ENCODE data around the gene SLC37A1. TPM values are rescaled to one million over a fixed set of nuclear protein-coding genes. Genes with fewer than 3 reads are reported as not detected.

Gene SLC37A1
- total and polyA plus RNA-seq, 9 of the 15 experiments (the other 6 are each of a cell fraction or from before 2014, with no cell fraction given), result 0.06 to 3.4 (median 0.40) TPM

DNA sequence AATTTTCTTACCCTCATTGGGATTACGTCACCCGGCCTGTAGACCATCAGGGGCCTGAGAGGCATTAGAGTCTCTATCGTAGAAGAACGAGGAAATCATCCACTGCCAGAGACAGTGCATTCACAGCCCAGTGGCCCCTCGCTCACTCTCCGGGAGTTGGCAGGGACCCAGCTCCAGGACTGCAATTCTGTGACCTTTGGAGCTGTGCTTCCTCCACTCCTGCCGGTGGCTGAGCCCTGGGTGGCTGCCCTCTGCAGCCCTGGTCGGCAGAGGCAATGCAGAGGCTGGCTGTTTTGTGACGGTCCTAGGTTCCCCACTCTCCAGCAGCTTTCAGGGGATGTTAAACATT, 12.7 kb downstream of the SLC37A1 start (continued):
- TF ChIP-seq TRIM25 (IDR thresholded peaks at IDR 0.05; ENCODE audit: borderline replicate concordance) (no peak), THRAP3 (IDR thresholded peaks at IDR 0.05; ENCODE audit: borderline replicate concordance) (no peak), BMI1 (IDR thresholded peaks at IDR 0.05; ENCODE audit: low read length) (no peak), BDP1 (IDR thresholded peaks at IDR 0.05; ENCODE audit: insufficient read depth, insufficient read length) (no peak), TFE3 (CRISPR knock-in tag; IDR thresholded peaks at IDR 0.05) (no peak), ZNF507 (tag; conservative IDR thresholded peaks at IDR 0.05) (no peak)

- Histone ChIP-seq H2AFZ (ENCODE audit: low read depth, low read length) (no peak overlapping the region), H4K20me1 (replicated peaks; ENCODE audit: control insufficient read depth, insufficient read depth, low read length) (no peaks in the 10 kb centered on the region), H3K9me1 (ENCODE audit: control insufficient read depth, insufficient read depth, low read length) (no peaks in the 10 kb centered on the region), H3K4me1 (replicated peaks in 1 of 2; ENCODE audit: control insufficient read depth in 2 of 2, insufficient read depth in 2 of 2, low read length in 2 of 2) (peaks cover 0 to 8% of the 10 kb centered on the region in 2 experiments; a peak in 2 of 5 replicates), H3K9me3 (replicated peaks; ENCODE audit: control insufficient read depth, insufficient read depth, low read depth, low read length) (no peaks in the 10 kb centered on the region), H3K4me3 (no peak overlapping the region), H3K79me2 (ENCODE audit: control insufficient read depth, insufficient read depth, low read length) (no peaks in the 10 kb centered on the region), H3K9ac (ENCODE audit: insufficient read depth in 1 of 2, low read depth in 2 of 2, low read length in 2 of 2) (no peak overlapping the region), H3K36me3 (ENCODE audit: control insufficient read depth, insufficient read depth, low read length) (no peaks in the 10 kb centered on the region), H3K27me3 (ENCODE audit: control insufficient read depth in 2 of 2, insufficient read depth in 2 of 2, low read length in 2 of 2) (peaks cover 56 to 76% of the 10 kb centered on the region in 2 experiments), H3K4me2 (ENCODE audit: insufficient read depth, low read length) (no peak overlapping the region), H3K27ac (ENCODE audit: extremely low read depth, low read depth, low read length) (no peak overlapping the region)
- intact Hi-C loops (cut with micrococcal nuclease) (loop anchor here (10.0 kb wide), 1 partner anchor 48 kb away; no protein-coding TSS in a partner anchor), in situ Hi-C loops (cut with MboI) (loop anchor here (5.0 kb wide), 1 partner anchor 60 kb away; no protein-coding TSS in a partner anchor)
- FAIRE-seq, result no peak
- no TSS peak for BruUV-seq (replicated peaks)
- POLR2A ChIA-PET, result interaction anchor here (0.5 to 1.5 kb wide), 5 partner anchors 9 to 123 kb away, joined by 3 to 11 read pairs (median 3); no protein-coding TSS in a partner anchor
- DNase-seq (ENCODE audit: extremely low read depth in 1 of 4, low spot score in 3 of 4), result no peak
- 10% methylated on average over 8 of the region's 8 CpGs for WGBS (ENCODE audit: insufficient coverage, low coverage, missing lambda C conversion rate)
- ATAC-seq, result no peak
- TF ChIP-seq, protein P1, sequence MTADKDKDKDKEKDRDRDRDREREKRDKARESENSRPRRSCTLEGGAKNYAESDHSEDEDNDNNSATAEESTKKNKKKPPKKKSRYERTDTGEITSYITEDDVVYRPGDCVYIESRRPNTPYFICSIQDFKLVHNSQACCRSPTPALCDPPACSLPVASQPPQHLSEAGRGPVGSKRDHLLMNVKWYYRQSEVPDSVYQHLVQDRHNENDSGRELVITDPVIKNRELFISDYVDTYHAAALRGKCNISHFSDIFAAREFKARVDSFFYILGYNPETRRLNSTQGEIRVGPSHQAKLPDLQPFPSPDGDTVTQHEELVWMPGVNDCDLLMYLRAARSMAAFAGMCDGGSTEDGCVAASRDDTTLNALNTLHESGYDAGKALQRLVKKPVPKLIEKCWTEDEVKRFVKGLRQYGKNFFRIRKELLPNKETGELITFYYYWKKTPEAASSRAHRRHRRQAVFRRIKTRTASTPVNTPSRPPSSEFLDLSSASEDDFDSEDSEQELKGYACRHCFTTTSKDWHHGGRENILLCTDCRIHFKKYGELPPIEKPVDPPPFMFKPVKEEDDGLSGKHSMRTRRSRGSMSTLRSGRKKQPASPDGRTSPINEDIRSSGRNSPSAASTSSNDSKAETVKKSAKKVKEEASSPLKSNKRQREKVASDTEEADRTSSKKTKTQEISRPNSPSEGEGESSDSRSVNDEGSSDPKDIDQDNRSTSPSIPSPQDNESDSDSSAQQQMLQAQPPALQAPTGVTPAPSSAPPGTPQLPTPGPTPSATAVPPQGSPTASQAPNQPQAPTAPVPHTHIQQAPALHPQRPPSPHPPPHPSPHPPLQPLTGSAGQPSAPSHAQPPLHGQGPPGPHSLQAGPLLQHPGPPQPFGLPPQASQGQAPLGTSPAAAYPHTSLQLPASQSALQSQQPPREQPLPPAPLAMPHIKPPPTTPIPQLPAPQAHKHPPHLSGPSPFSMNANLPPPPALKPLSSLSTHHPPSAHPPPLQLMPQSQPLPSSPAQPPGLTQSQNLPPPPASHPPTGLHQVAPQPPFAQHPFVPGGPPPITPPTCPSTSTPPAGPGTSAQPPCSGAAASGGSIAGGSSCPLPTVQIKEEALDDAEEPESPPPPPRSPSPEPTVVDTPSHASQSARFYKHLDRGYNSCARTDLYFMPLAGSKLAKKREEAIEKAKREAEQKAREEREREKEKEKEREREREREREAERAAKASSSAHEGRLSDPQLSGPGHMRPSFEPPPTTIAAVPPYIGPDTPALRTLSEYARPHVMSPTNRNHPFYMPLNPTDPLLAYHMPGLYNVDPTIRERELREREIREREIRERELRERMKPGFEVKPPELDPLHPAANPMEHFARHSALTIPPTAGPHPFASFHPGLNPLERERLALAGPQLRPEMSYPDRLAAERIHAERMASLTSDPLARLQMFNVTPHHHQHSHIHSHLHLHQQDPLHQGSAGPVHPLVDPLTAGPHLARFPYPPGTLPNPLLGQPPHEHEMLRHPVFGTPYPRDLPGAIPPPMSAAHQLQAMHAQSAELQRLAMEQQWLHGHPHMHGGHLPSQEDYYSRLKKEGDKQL (CRISPR knock-in tag; IDR thresholded peaks at IDR 0.05; ENCODE audit: borderline replicate concordance), result no peak
- TF ChIP-seq TGIF2 (CRISPR knock-in tag; IDR thresholded peaks at IDR 0.05), result no peak
- TF ChIP-seq, protein P2, sequence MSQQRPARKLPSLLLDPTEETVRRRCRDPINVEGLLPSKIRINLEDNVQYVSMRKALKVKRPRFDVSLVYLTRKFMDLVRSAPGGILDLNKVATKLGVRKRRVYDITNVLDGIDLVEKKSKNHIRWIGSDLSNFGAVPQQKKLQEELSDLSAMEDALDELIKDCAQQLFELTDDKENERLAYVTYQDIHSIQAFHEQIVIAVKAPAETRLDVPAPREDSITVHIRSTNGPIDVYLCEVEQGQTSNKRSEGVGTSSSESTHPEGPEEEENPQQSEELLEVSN (IDR thresholded peaks at IDR 0.05; ENCODE audit: borderline replicate concordance in 1 of 2, extremely low read depth in 1 of 2, insufficient read depth in 1 of 2, insufficient read length in 1 of 2, low read depth in 1 of 2, low read length in 1 of 2, poor library complexity in 1 of 2, severe bottlenecking in 1 of 2), result no peak
- CTCF ChIA-PET (ENCODE audit: low intra/inter-chr PET ratio), result no interaction called here
Observed at GRCh38 chr21:42527127-42527488, 13.5 kb downstream of the SLC37A1 start.

Measured in K562 (cell line).